Measurements from ENCODE around the gene RLN3.

- no peak for TF ChIP-seq CTCF (IDR thresholded peaks at IDR 0.05; ENCODE audit: insufficient read depth, low read length)
- no peak for TF ChIP-seq POLR2AphosphoS5 (IDR thresholded peaks at IDR 0.05; ENCODE audit: low read depth)
Observed at GRCh38 chr19:14061751-14062557, 34.0 kb downstream of the RLN3 start, which contains the start of gene PALM3.
